Renal pelvis (tissue), 12 donors: ENCODE data around the gene PLTP. TPM values are rescaled to one million over a fixed set of nuclear protein-coding genes. Genes with fewer than 3 reads are reported as not detected.
A peak's percentile ranks its signal among the peaks of the same experiment; 100 is the strongest.
"Not testable (repeated sequence)": the region's sequence is repeated elsewhere in the genome, so short reads cannot be mapped to it uniquely, and the experiment has no call there.

Experiments
- DNase-seq: peaks from one replicate; pipeline ENCODE4 v3.0.0-alpha.2; 2013
- long read RNA-seq, 16 experiments: transcript quantifications; one replicate each; lab custom pipeline, GENCODE V29; 2026
- polyA plus RNA-seq, 3 donors: library from polyadenylated mRNA; unstranded; fragments of 120-200 nt; gene quantifications; one replicate each; pipeline ENCODE4 v1.2.1, GENCODE V29; 2013; ENCODE audit not compliant: insufficient read length in 3 of 3

Gene PLTP, protein sequence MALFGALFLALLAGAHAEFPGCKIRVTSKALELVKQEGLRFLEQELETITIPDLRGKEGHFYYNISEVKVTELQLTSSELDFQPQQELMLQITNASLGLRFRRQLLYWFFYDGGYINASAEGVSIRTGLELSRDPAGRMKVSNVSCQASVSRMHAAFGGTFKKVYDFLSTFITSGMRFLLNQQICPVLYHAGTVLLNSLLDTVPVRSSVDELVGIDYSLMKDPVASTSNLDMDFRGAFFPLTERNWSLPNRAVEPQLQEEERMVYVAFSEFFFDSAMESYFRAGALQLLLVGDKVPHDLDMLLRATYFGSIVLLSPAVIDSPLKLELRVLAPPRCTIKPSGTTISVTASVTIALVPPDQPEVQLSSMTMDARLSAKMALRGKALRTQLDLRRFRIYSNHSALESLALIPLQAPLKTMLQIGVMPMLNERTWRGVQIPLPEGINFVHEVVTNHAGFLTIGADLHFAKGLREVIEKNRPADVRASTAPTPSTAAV
- polyA plus RNA-seq, result 100 to 1,000 TPM; 140 to 161 (median 155) TPM
- long read RNA-seq, donor 1, transcript PLTP-203 (16 exons, 1,743 nt), result major isoform, 57 of 66 reads
- long read RNA-seq, donor 1, partial matches to known transcripts, result 6 of 66 reads
- long read RNA-seq, donor 1, other reads (novel, unspliced or antisense), result 0 of 66 reads
- long read RNA-seq, donor 2, transcript PLTP-203 (16 exons, 1,743 nt), result major isoform, 64 of 69 reads
- long read RNA-seq, donor 2, partial matches to known transcripts, result 0 of 69 reads
- long read RNA-seq, donor 2, other reads (novel, unspliced or antisense), result 0 of 69 reads
- long read RNA-seq, donor 3, transcript PLTP-203 (16 exons, 1,743 nt), result major isoform, 56 of 79 reads
- long read RNA-seq, donor 3, partial matches to known transcripts, result 21 of 79 reads
- long read RNA-seq, donor 3, other reads (novel, unspliced or antisense), result 0 of 79 reads
- long read RNA-seq, donor 4, transcript PLTP-203 (16 exons, 1,743 nt), result major isoform, 61 of 150 reads
- long read RNA-seq, donor 4, partial matches to known transcripts, result 71 of 150 reads
- long read RNA-seq, donor 4, other reads (novel, unspliced or antisense), result 14 of 150 reads
- long read RNA-seq, donor 5, transcript PLTP-203 (16 exons, 1,743 nt), result major isoform, 22 of 24 reads
- long read RNA-seq, donor 5, partial matches to known transcripts, result 0 of 24 reads
- long read RNA-seq, donor 5, other reads (novel, unspliced or antisense), result 0 of 24 reads
- long read RNA-seq, donor 6, transcript PLTP-203 (16 exons, 1,743 nt), result major isoform, 35 of 37 reads
- long read RNA-seq, donor 6, partial matches to known transcripts, result 0 of 37 reads
- long read RNA-seq, donor 6, other reads (novel, unspliced or antisense), result 0 of 37 reads
- long read RNA-seq, donor 7, transcript PLTP-203 (16 exons, 1,743 nt), result major isoform, 71 of 104 reads
- long read RNA-seq, donor 7, partial matches to known transcripts, result 30 of 104 reads
- long read RNA-seq, donor 7, other reads (novel, unspliced or antisense), result 0 of 104 reads
- long read RNA-seq, donor 8, transcript PLTP-203 (16 exons, 1,743 nt), result major isoform, 7 of 9 reads
- long read RNA-seq, donor 8, partial matches to known transcripts, result 0 of 9 reads
- long read RNA-seq, donor 8, other reads (novel, unspliced or antisense), result 0 of 9 reads
- long read RNA-seq, donor 9, transcript PLTP-203 (16 exons, 1,743 nt), result major isoform, 82 of 111 reads
- long read RNA-seq, donor 9, partial matches to known transcripts, result 29 of 111 reads
- long read RNA-seq, donor 9, other reads (novel, unspliced or antisense), result 0 of 111 reads
- long read RNA-seq, donor 10, transcript PLTP-203 (16 exons, 1,743 nt), result major isoform, 36 of 46 reads
- long read RNA-seq, donor 10, partial matches to known transcripts, result 9 of 46 reads
- long read RNA-seq, donor 10, other reads (novel, unspliced or antisense), result 0 of 46 reads
- long read RNA-seq, donor 11, transcript PLTP-203 (16 exons, 1,743 nt), result major isoform, 39 of 57 reads
- long read RNA-seq, donor 11, partial matches to known transcripts, result 17 of 57 reads
- long read RNA-seq, donor 11, other reads (novel, unspliced or antisense), result 0 of 57 reads
- long read RNA-seq, donor 12, transcript PLTP-203 (16 exons, 1,743 nt), result major isoform, 61 of 72 reads
- long read RNA-seq, donor 12, partial matches to known transcripts, result 0 of 72 reads
- long read RNA-seq, donor 12, other reads (novel, unspliced or antisense), result 0 of 72 reads
- long read RNA-seq, donor 13, transcript PLTP-203 (16 exons, 1,743 nt), result major isoform, 30 of 30 reads
- long read RNA-seq, donor 13, partial matches to known transcripts, result 0 of 30 reads
- long read RNA-seq, donor 13, other reads (novel, unspliced or antisense), result 0 of 30 reads
- long read RNA-seq, donor 14, transcript PLTP-203 (16 exons, 1,743 nt), result major isoform, 68 of 132 reads
- long read RNA-seq, donor 14, partial matches to known transcripts, result 61 of 132 reads
- long read RNA-seq, donor 14, other reads (novel, unspliced or antisense), result 0 of 132 reads
- long read RNA-seq, donor 15, transcript PLTP-203 (16 exons, 1,743 nt), result major isoform, 36 of 45 reads
- long read RNA-seq, donor 15, partial matches to known transcripts, result 6 of 45 reads
- long read RNA-seq, donor 15, other reads (novel, unspliced or antisense), result 0 of 45 reads
- long read RNA-seq, donor 16, transcript PLTP-203 (16 exons, 1,743 nt), result major isoform, 54 of 72 reads
- long read RNA-seq, donor 16, partial matches to known transcripts, result 5 of 72 reads
- long read RNA-seq, donor 16, other reads (novel, unspliced or antisense), result 5 of 72 reads

DNA sequence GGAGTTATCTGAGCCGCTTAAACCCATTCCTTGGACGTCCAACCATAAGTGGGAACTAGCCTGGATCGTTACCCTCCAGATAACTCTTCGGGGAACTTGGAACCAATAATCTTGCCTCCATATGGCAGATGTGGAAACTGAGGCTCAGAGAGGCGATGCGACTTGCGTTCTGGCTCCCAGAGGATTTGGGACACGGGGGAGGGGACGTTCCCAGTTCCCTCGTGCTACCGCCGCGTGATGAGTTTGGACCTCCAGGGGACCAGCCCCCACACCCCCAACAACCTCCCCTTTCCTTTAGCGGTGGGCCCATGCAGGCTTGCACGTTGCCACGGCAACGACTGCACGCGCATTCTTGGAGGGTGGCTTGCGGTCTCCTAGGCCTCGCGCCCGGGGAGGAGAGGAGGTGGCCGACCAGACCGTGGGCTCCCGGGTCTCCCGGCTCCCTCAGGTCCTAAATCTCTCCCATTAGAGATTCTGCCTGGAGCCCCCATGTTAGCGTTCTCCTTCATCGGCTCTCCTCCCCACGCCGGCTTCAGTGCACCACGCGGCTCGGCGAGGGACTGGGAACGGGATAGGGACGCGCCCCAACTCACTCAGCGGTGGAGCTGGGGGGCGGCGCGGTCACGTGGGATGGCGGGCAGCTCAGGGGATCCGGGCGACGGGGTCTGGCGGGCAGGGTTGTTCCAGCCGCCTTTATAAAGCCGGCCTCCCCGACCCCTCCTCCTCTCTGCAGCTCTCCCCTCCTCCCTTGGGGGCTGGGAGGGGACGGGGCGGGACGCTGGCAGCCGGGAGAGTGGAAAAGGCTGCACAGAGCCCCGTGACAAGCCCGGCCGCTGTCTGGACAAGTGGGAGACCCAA is at the start of gene PLTP:
TSS of gene PLTP (minus strand) at position 670 of the 858 bp plus-strand sequence. CDS start 703 bp downstream, outside the sequence.
- DNase-seq, result peak; percentile 77

DNA sequence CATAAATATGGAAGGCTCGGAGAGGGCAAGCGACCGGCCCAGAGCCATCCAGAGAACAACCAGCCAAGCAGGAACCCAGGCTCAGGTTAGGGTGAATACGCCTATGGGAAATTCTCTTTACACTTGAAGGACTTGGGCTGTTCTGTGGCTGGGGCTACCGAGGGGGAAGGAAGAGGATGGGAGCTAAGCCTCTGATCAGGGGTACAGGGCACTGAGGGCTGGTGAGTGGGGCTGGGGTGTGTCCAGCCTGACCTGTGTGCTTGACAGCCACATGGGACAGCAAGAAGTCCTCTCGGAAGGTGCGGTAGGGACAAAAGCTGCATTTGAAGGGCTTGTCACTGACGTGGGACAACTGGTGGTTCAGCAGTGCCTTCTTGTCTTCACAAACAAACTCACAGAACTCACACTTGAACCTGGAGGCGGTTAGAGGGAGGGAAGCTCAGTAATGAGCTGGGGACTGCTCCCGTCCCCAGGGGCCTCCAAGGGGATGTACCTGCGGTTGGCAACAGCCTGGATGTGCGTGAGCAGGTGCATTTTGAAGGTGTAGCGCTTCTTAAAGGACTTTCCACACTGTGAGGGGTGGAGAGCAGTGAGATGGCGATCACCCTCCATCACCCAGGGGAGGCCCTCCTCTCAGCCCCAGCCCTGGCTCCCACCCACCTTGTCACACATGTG is 48.1 kb upstream of the PLTP start:
- DNase-seq, result no peak

DNA sequence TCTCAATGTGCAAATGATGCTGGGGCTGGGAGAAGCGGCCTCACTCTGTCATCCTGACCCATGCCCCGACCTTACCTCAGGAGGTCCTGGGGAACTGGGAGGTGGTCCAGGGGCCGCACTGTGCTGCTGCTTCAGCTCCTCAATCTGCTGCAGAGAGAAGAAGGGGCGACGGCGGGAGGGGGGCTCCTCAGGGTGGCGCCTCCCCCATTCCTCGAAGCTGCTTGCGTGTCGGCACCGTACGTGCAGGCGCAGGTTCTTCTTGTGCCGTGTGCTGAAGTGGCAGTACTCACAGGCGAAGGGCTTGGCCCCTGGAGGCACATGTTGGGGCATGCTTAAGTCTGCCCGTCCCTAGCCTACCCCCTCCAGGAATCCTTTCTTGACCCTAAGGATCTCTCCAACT is 47.2 kb upstream of the PLTP start:
- no peak for DNase-seq

DNA sequence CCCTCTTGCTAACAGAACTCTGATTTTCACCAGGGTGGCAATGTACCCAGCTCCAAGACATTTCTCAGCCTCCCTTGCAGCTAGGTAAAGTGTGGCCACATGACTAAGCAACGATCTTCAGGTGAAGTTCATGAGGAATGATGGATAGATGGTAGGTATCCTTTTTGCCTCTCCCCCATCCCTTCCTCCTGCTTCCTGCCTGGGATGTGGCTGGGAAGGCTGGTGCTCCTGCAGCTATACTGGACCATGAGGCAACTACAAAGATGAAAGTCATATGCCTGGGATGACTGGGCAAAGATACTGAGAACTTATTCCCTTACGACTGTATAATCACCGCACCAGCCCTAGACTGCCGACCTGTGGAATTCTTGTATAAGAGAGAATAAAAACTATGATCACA is 46.6 kb upstream of the PLTP start:
- DNase-seq, result no peak

DNA sequence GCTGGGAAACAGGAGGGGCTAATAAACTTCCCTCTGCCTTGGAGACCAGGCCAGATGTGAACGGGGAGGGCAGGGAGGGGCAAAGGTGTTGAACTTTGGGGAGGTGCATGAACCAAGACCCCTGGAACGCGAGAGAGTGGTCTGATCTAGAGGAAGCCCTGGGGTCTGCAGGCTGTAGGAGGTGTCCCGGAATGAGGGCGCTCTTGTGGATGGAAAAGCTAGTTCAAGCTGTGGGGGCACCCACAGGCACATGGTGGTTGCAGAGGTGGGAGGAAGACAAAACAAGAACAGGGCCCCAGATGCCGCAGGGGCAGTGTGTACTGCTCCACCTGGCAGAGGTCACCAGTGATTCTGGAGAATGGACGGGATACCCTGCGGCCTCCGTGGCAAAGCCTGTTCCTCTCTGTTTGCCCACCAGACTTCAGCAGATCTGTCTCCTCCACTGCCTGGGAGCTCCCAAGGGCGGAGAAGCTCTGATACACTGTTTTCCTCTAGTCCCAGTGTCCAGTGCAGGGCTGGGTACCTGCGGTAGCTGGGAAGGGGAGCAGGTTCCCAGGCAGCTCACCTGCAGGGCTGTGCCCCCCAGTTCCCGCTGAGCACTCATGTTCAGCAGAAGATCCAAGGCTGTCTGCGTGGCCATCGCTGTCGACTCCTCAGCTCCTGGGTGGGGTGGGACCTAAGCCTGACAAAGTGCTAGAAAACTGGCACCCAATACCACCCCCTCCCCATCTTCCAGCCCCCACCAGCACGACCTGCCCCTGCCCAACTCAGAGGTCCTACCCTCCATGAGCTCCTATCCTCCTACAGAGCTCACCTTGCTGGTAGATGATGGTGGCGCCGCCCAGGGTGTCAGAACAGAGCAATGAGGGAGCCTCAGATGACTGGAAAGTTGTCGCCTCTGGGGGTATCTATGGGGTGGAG is 45.3 kb upstream of the PLTP start:
- no peak for DNase-seq

DNA sequence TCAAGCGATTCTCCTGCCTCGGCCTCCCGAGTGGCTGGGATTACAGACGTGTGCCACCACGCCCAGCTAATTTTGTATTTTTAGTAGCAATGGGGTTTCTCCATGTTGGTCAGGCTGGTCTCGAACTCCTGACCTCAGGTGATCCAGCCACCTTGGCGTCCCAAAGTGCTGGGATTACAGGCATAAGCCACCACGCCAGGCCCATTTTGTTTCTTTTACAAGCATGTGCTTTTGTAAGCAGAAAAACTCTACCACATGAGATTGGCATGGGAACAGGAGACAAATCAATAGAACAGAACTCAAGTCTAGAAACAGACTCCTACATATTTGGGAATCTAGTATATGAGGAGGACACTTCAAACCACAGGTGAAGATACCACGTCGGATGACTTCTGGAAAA is 44.4 kb upstream of the PLTP start:
- not testable (repeated sequence) for DNase-seq

DNA sequence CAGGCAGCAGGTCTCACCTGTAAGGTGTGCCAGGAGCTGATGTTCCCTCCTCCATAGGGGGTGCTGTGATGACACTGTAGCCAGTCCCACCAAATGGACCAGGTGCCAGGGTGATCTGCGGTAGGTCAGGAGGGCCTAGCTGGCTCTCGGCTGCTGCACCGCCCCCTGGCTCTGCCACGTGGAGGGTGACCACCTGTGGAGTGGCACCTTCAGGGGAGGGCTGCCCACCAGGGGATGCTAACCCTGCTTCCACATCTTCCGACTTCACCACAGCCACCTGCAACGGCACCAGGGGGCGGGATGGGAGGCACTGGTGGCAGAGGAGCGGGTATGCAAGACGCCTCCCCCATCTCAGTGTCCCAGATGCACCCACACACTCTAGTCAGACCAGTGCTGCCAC is 41.7 kb upstream of the PLTP start:
- DNase-seq, result no peak

DNA sequence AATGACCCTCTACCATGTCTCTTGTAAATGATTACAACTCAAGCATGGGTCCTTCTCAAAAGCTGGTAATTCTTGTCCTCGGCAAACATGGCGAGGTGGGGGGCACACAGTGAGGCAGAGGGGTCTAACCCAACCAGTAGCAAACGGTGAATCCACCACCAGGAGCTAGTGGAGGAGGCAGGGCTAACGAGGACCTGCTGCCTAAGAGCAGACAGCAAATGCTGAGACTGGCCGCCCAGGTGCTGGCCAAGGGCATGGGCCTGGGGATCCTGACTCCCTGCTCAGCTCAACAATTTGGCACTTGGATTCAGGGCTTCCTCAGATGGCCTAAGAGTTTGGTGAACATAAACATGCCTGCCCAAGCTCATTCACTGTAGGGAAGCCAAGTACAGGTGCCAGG is 40.9 kb upstream of the PLTP start:
- no peak for DNase-seq

DNA sequence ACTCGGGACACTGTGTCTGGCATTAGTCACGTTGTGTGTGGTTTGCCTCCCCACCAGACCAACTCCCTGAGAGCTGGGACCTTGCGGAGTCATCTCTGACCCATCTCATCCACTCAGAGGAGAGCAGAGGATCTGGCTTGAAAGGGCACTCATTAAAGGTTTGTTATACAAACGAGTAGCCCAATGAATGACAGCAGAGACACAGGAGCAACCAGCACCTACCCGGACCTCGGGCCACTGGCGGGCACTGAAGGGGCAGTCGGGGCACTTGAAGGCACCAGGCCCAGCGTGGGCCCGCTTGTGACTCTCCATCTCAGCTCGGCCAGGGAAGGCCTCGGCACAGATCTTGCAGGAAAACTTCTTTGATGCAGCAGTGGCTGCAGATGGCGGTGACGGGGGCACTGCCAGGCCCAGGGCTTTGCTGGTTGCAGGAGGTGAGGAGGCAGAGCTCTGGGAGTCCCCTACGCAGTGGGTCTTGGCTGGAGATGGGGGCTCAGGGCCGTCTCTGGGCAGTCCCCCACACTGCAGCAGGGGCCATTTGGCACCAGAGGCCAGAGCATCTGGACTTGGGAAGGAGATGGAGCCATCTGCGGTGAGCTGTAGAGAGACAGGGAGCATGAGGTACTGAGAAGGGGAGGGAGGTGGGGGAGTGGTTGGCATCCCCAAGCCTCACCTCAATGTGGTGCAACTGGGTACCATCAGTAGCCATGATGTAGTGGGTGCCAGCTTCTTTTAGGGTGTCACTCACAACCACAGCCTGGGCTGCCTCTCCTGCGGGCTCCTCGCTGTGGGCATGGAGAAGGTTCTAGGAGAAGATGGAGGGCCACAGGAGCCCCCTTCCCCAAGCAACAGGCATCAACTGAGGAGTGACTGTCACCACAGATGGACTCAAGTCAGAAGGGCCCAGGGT is 40.2 kb upstream of the PLTP start:
- no peak for DNase-seq

DNA sequence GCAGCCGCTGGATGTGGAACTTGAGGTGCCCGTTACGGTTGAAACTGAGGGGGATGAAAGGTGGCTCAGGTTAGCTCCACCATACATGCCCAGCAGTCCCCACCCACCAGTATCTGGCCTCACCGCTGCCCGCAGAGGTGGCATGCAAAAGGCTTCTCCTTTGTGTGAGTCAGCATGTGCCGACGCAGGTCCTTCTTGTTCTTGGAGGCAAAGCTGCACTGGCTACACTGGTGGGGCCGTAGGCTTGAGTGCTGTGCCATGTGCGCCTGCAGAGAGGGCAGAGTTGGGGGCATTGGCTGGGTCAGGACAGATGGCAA is 38.3 kb upstream of the PLTP start:
- no peak for DNase-seq

DNA sequence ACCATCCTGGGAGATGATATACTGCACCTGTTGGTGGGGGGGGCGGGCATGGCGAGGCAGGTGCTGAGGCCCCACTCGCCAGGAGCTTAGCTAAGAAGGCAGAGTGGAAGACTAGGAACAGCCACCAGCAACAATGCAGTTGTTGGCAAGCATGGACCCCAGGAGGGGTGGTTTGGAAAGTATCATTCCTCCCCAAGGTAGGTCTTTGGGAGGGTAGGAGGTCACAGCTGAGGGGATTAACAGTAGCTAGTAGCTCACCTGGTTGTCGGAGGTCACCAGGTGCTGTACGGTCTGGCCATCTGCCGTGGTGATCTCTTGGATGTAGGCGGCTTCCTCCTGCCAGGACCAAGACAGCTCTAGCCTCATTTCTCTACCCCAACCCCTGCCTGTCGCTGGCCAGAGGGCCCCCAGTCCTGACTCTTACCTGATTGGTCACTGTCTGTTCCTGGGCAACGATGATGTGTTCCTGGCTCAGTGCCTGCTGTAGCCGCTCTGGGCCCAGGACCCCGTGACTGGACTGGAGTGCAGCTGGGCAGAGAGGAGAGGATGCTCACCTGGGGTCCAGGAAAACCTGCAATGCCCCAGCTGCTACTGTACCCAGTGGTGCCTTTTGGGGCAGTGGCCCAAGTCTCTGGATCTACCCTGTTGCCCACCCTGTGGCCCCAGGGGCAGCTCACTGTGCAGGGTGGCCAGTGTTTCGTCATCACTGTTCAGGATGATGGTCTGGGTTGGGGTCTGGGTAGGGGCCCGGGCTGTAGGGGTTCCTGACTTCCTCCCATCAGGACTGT is 37.8 kb upstream of the PLTP start:
- no peak for DNase-seq

DNA sequence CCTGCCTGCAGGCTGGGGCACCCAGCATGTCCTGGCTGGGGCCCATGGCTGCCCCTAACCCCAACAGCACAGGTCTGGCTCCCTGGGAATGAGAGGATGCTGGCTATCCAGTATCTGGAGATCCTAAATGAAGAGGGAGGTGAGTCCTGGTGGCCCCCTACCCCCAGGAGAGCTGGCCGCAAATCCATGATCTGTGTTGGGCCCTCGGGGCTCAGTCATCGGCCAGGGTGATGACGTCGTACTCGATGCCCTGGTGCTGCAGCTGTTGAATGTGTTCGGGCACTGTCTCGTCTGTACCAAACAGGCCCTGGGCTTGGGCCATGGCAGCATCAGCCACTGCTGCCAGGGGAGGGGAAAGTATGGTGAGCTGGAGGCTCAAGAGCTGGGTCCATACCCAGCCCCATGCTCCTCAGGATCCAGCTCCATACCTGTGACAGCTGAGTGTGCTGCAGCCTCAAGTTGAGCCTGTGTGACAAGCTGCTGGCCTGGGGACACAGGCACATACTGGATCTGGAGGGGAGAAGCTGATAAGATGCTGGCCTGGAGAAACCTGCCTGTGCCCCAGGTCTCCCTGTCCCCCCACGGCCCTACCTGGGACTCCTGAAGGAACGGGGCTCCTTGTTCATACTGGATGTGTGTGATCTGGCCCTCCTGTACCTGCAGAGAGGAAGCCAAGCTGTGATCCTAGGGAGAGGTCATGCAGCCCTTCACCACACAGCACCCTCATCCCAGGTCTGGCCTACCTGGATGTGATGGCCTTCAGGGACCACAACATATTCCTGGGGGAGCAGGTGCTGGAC is 37.0 kb upstream of the PLTP start:
- DNase-seq, result no peak

DNA sequence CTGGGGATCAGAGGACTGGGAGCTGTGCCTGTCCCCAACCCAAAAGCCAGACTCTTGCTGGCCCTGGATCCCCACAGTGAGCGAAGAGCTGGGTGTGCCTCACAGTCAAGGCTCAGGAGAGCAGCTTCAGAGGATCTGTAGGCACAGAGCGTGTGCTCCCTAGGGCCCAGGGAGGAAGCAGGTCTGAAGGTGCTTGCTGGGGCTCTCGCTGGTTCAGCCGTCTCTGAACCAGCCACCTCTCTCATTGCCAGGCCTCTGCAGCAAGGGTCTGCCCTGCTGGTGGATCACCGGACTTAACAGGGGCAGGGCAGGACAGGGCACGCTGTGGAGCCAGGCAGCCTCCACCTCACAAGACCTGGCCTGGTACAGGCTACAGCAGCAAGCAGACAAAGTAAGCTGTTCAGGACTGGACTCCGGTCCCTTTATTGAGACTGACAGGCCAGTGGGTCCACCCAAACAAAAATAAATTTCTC is 36.3 kb upstream of the PLTP start:
- DNase-seq, result no peak
